ENCODE measurements around the gene PSMA2.

DNA sequence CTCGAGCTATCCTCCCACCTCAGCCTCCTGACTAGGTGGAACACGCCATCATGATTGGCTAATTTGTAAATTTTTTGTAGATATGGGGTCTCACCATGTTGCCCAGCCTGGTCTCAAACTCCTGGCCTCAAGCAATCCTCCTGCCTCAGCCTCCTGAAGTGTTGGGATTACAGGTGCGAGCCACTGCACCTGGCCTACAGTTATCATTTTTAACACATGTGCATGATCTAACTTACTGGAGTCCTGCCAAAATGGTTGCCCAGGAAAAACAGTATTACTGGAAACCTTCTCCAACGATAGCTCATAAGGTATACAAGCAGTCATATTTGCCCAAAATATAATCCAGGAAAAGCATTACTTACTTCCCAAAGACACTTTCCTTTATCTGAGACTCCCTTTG, 20.4 kb upstream of the PSMA2 start:
- TF ChIP-seq, protein P1, sequence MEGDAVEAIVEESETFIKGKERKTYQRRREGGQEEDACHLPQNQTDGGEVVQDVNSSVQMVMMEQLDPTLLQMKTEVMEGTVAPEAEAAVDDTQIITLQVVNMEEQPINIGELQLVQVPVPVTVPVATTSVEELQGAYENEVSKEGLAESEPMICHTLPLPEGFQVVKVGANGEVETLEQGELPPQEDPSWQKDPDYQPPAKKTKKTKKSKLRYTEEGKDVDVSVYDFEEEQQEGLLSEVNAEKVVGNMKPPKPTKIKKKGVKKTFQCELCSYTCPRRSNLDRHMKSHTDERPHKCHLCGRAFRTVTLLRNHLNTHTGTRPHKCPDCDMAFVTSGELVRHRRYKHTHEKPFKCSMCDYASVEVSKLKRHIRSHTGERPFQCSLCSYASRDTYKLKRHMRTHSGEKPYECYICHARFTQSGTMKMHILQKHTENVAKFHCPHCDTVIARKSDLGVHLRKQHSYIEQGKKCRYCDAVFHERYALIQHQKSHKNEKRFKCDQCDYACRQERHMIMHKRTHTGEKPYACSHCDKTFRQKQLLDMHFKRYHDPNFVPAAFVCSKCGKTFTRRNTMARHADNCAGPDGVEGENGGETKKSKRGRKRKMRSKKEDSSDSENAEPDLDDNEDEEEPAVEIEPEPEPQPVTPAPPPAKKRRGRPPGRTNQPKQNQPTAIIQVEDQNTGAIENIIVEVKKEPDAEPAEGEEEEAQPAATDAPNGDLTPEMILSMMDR (IDR thresholded peaks at IDR 0.05) = no peak
- TF ChIP-seq POLR2A (IDR thresholded peaks at IDR 0.05) = no peak

All from breast epithelium (tissue), 3 donors.